ENCODE measurements around the gene ENKUR.

GRCh38 chr10:25047088-25047487, 31.1 kb upstream of the ENKUR start:
- TF ChIP-seq REST (IDR thresholded peaks at IDR 0.05; ENCODE audit: low read depth) (no peak), USF1 (IDR thresholded peaks at IDR 0.05) (no peak), EP300 (IDR thresholded peaks at IDR 0.05; ENCODE audit: borderline replicate concordance) (no peak), RAD21 (IDR thresholded peaks at IDR 0.05; ENCODE audit: low read depth) (no peak), YY1 (IDR thresholded peaks at IDR 0.05; ENCODE audit: low read depth) (no peak), CREB1 (IDR thresholded peaks at IDR 0.05; ENCODE audit: low read depth) (no peak)
